Adrenal gland (tissue), 12 donors: ENCODE results near the gene ANAPC16. TPM values are rescaled to one million over a fixed set of nuclear protein-coding genes. Genes with fewer than 3 reads are reported as not detected.
A peak's percentile ranks its signal among the peaks of the same experiment; 100 is the strongest.

Source experiments
- DNase-seq, 7 donors: peaks; one replicate each; pipeline ENCODE4 v3.0.0-alpha.2; 2019 to 2020
- H3K27ac ChIP-seq, 5 donors: fragments of 200-600 bp; sonication (generic) in 4 of 5; 1 replicate in 3 of 5; 2 replicates in 2 of 5; pipeline versions ENCODE4 v1.5.1 to v1.8.0; 2016 to 2020; ENCODE audit warnings: mild to moderate bottlenecking in 1 of 5
- H3K27me3 ChIP-seq: fragments of 200-600 bp; 2 replicates; pipeline ENCODE4 v1.8.0; 2021
- H3K36me3 ChIP-seq, 2 donors: fragments of 200-600 bp; replicated peaks in 1 of 2; 1 replicate in 1 of 2; 2 replicates in 1 of 2; pipeline versions ENCODE4 v1.5.1 to v1.8.0; 2018 to 2022
- H3K4me1 ChIP-seq, 2 donors: fragments of 200-600 bp; replicated peaks in 1 of 2; 1 replicate in 1 of 2; 2 replicates in 1 of 2; pipeline versions ENCODE4 v1.5.1 to v1.8.0; 2018 to 2021
- H3K4me3 ChIP-seq, 4 donors: fragments of 200-600 bp; sonication (generic) in 3 of 4; one replicate each; pipeline ENCODE4 v1.5.1; 2016 to 2018
- H3K9me3 ChIP-seq, 3 donors: fragments of 200-600 bp; sonication (generic) in 1 of 3; replicated peaks in 1 of 3; 1 replicate in 2 of 3; 2 replicates in 1 of 3; pipeline versions ENCODE4 v1.5.1 to v1.8.0; 2016 to 2021
- CTCF ChIP-seq, 6 experiments: fragments of 450-650 bp in 4 of 6; fragments of 200-600 bp in 2 of 6; sonication (generic) in 1 of 6; IDR thresholded peaks; 1 replicate in 5 of 6; 2 replicates in 1 of 6; pipeline versions ENCODE4 v1.5.1 to v1.8.0; 2016 to 2021; ENCODE audit warnings: antibody characterized with exemption in 6 of 6, mild to moderate bottlenecking in 2 of 6, moderate library complexity in 1 of 6
- POLR2A ChIP-seq, 2 donors: fragments of 450-650 bp; IDR thresholded peaks; one replicate each; pipeline ENCODE4 v1.6.1; 2017; ENCODE audit warnings: antibody characterized with exemption in 2 of 2, mild to moderate bottlenecking in 2 of 2, moderate library complexity in 1 of 2
- WGBS, 4 donors: extraction: QIAGEN DNeasy Blood & Tissue Kit in 2 of 4; methylation state at CpG; one replicate each; pipeline versions ENCODE4 v1.1.5 to v1.1.7; 2013 to 2017; 5-methylcytosine and 5-hydroxymethylcytosine counted together
- intact Hi-C, 2 donors: fragments of 100-400 bp; cut with DNase I; formaldehyde crosslinking; loops; one replicate each; pipeline versions ENCODE4 v1.14.1 to v1.15.0; 2022 to 2023
- polyA plus RNA-seq, 3 donors: library from polyadenylated mRNA; stranded (reverse); fragments of 200-250 nt in 2 of 3; fragments of 350-450 nt in 1 of 3; fragmentation: Illumina TruSeq in 1 of 3; extraction: RNeasy Lipid Tissue Mini Kit (QIAGEN cat#74804) in 1 of 3; gene quantifications; one replicate each; pipeline ENCODE4 v1.2.3, GENCODE V29; 2013 to 2014
- total RNA-seq, 9 donors: library from RNA; depleted of rRNA in 4 of 9; stranded (reverse); fragments of >200 nt in 4 of 9; fragments of 120-200 nt in 1 of 9; fragmentation: NEBNext Ultra II Directional in 1 of 9; extraction: Animal tissue kit (Norgen Biotek cat#: 25700) in 1 of 9; gene quantifications; one replicate each; pipeline versions ENCODE4 v1.1.0 to v1.2.4, GENCODE V29; 2013 to 2023
- donor health status: healthy with polysubstance abuse.
- donor health status: Bipolar disorder and iron deficiency.
- donor health status: DM: yes; HTN: yes; CAD: no.
- donor health status: DM: no; HTN: no; CAD: no.
- donor health status: DM: no; HTN: no; CAD: no.
- donor health status: DM: yes; HTN: yes; CAD: no.

Gene ANAPC16
- total and polyA plus RNA-seq, 12 donors: 69.1 to 186 (median 139) TPM

- Histone ChIP-seq H3K4me3 (peak overlapping the region in 2 of 4 donors; percentile 36 to 70), H3K9me3 (no peaks in the 10 kb centered on the region), H3K4me1 (peaks cover 45 to 55% of the 10 kb centered on the region in 2 donors), H3K27ac (peak overlapping the region; percentile 84 to 99 (median 93)), H3K27me3 (no peaks in the 10 kb centered on the region), H3K36me3 (no peaks in the 10 kb centered on the region)
- intact Hi-C loops: no loop called here
- TF ChIP-seq POLR2A (IDR thresholded peaks at IDR 0.05): no peak
- TF ChIP-seq CTCF (IDR thresholded peaks at IDR 0.05): peak in 2 of 6 experiments; percentile 3 to 10
- WGBS, 4 donors: 7 to 13% (median 8%) methylated on average over 8 to 19 of the region's 19 CpGs
- peak in 6 of 7 donors; percentile 85 to 92 (median 88) for DNase-seq
Observed at GRCh38 chr10:72260239-72260975, 44.6 kb downstream of the ANAPC16 start.

- Histone ChIP-seq H3K27me3 (no peaks in the 10 kb centered on the region), H3K27ac (peak overlapping the region; percentile 84 to 99 (median 93)), H3K9me3 (no peaks in the 10 kb centered on the region), H3K4me1 (peaks cover 37 to 47% of the 10 kb centered on the region in 2 donors), H3K36me3 (no peaks in the 10 kb centered on the region), H3K4me3 (peak overlapping the region in 2 of 4 donors; percentile 36 to 70)
- intact Hi-C loops: no loop called here
- TF ChIP-seq POLR2A (IDR thresholded peaks at IDR 0.05): peak in 1 of 2 donors; percentile 58
- no peak for TF ChIP-seq CTCF (IDR thresholded peaks at IDR 0.05)
- 4 to 12% (median 7%) methylated on average over 10 to 30 of the region's 30 CpGs for WGBS, 4 donors
- peak in 3 of 7 donors; percentile 43 to 84 (median 57) for DNase-seq
Observed at GRCh38 chr10:72260976-72261783, 45.4 kb downstream of the ANAPC16 start.

GRCh38 chr10:72261784-72262404 lies 46.1 kb downstream of the ANAPC16 start:
- H3K27me3 ChIP-seq: no peaks in the 10 kb centered on the region
- peak overlapping the region; percentile 84 to 99 (median 93) for H3K27ac ChIP-seq
- WGBS, 4 donors: 92 to 96% (median 94%) methylated on average over 7 of the region's 7 CpGs
- TF ChIP-seq POLR2A (IDR thresholded peaks at IDR 0.05) (no peak), CTCF (IDR thresholded peaks at IDR 0.05) (no peak)
- no peak for DNase-seq
- intact Hi-C loops: no loop called here
- H3K4me1 ChIP-seq: peaks cover 31 to 40% of the 10 kb centered on the region in 2 donors
- H3K36me3 ChIP-seq: no peaks in the 10 kb centered on the region
- no peak overlapping the region for H3K4me3 ChIP-seq
- no peaks in the 10 kb centered on the region for H3K9me3 ChIP-seq
